ENCODE data around the gene BLOC1S4. TPM values are rescaled to one million over a fixed set of nuclear protein-coding genes. Genes with fewer than 3 reads are reported as not detected.

Gene BLOC1S4
- total RNA-seq, 1 experiment from 2014 or later = 15.7 TPM

DNA sequence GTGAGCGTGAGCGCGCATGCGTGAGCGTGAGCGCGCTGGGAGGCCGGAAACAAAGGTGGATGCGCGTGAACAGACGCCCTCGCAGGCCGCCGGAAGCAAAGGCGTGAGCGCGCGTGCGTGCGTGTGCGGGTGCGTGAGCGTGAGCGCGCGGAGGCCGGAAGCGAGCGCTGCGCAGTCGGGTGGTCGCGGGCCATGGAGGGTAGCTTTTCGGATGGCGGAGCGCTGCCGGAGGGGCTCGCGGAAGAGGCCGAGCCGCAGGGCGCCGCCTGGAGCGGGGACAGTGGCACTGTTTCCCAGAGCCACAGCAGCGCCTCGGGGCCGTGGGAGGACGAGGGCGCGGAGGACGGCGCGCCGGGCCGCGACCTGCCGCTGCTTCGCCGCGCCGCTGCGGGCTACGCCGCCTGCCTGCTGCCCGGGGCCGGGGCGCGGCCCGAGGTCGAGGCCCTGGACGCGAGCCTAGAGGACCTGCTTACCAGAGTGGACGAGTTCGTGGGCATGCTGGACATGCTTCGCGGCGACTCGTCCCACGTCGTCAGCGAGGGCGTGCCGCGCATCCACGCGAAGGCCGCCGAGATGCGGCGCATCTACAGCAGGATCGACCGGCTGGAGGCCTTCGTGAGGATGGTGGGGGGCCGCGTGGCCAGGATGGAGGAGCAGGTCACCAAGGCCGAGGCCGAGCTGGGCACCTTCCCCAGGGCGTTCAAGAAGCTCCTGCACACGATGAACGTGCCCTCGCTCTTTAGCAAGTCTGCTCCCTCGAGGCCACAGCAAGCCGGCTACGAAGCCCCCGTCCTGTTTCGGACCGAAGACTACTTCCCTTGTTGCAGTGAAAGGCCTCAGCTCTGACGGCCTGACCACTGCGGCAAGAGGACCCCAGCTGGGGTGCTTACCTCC, at the start of gene BLOC1S4 (continued):
- TF ChIP-seq, protein P1, sequence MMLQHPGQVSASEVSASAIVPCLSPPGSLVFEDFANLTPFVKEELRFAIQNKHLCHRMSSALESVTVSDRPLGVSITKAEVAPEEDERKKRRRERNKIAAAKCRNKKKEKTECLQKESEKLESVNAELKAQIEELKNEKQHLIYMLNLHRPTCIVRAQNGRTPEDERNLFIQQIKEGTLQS (IDR thresholded peaks at IDR 0.05) = no peak
- TF ChIP-seq SRF (IDR thresholded peaks at IDR 0.05; ENCODE audit: low read depth) (no peak), YY1 (IDR thresholded peaks at IDR 0.05; ENCODE audit: extremely low read depth, insufficient replicate concordance, low read depth, low read length) (no peak), ZFX (IDR thresholded peaks at IDR 0.05) (peak; percentile 96), SIN3A (IDR thresholded peaks at IDR 0.05; ENCODE audit: low read depth) (0 out of 2 replicates have a peak, but pooled peaks have one; percentile 18), CBX3 (IDR thresholded peaks at IDR 0.05; ENCODE audit: low read depth) (no peak), POLR2A (IDR thresholded peaks at IDR 0.05; ENCODE audit: borderline replicate concordance, extremely low read depth, insufficient read depth, insufficient read length) (peak; percentile 32), EZH2 (IDR thresholded peaks at IDR 0.05) (no peak), FOSL1 (IDR thresholded peaks at IDR 0.05; ENCODE audit: low read depth) (no peak)

DNA sequence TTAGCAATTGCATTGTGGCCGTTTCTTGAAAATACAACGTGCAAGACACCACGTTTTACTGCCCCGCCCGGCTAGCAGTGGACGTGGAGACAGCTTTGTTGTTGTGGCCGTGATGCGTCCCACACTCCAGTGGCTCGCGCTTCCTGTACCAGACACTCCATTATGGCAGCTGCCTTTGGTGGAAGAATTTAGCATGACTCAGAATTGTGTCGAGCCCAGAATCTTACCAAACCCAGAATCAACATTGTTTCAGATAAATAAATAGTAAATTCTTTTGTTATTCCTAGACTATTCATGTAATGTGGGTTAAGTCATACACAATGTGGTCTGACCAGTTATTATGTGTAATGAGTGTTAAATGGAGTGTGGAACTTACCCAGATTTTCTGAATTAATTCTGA, 47.6 kb upstream of the BLOC1S4 start:
- H3K4me1 ChIP-seq (ENCODE audit: control insufficient read depth in 1 of 2, insufficient read depth in 2 of 2, low read length in 2 of 2) = peaks cover 0 to 7% of the 10 kb centered on the region in 2 experiments; a peak in 1 of 4 replicates
- no peak overlapping the region for H3K4me2 ChIP-seq (ENCODE audit: low read length)
- POLR2A ChIA-PET = no interaction called here
- no peak overlapping the region for H3K4me3 ChIP-seq (replicated peaks in 1 of 2; ENCODE audit: low read depth in 1 of 2, low read length in 2 of 2)
- H4K20me1 ChIP-seq (ENCODE audit: insufficient read depth) = no peaks in the 10 kb centered on the region
- BruUV-seq (replicated peaks) = no TSS peak
- H3K79me2 ChIP-seq (ENCODE audit: insufficient read depth, low read length) = no peaks in the 10 kb centered on the region
- no peaks in the 10 kb centered on the region for H3K9me3 ChIP-seq (ENCODE audit: control insufficient read depth in 1 of 2, insufficient read depth in 1 of 2, low read depth in 1 of 2, low read length in 2 of 2)
- H3K36me3 ChIP-seq (ENCODE audit: control insufficient read depth in 1 of 2, insufficient read depth in 2 of 2, low read length in 2 of 2) = no peaks in the 10 kb centered on the region
- H3K9ac ChIP-seq (ENCODE audit: low read length) = no peak overlapping the region
- ATAC-seq (no peak), DNase-seq (ENCODE audit: low read depth, low spot score) (no peak)
- RAD21 ChIA-PET (ENCODE audit: low non-redundant PET in 1 of 2, low total read pairs in 2 of 2, uncharacterized antibody in 2 of 2, unreplicated experiment in 2 of 2) = no interaction called here
- intact Hi-C loops (cut with micrococcal nuclease) = no loop called here
- no peaks in the 10 kb centered on the region for H3K9me2 ChIP-seq (ENCODE audit: insufficient read depth)
- CTCF ChIA-PET = no interaction called here
- no peak overlapping the region for H3K27ac ChIP-seq (ENCODE audit: low read depth, low read length)
- H3K27me3 ChIP-seq (ENCODE audit: insufficient read depth, low read length) = no peaks in the 10 kb centered on the region
- no peak overlapping the region for H2AFZ ChIP-seq (ENCODE audit: low read depth, low read length, poor library complexity, severe bottlenecking)
- TF ChIP-seq, protein P2, sequence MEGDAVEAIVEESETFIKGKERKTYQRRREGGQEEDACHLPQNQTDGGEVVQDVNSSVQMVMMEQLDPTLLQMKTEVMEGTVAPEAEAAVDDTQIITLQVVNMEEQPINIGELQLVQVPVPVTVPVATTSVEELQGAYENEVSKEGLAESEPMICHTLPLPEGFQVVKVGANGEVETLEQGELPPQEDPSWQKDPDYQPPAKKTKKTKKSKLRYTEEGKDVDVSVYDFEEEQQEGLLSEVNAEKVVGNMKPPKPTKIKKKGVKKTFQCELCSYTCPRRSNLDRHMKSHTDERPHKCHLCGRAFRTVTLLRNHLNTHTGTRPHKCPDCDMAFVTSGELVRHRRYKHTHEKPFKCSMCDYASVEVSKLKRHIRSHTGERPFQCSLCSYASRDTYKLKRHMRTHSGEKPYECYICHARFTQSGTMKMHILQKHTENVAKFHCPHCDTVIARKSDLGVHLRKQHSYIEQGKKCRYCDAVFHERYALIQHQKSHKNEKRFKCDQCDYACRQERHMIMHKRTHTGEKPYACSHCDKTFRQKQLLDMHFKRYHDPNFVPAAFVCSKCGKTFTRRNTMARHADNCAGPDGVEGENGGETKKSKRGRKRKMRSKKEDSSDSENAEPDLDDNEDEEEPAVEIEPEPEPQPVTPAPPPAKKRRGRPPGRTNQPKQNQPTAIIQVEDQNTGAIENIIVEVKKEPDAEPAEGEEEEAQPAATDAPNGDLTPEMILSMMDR (IDR thresholded peaks at IDR 0.05 in 2 of 3, conservative IDR thresholded peaks at IDR 0.05 in 1 of 3; ENCODE audit: borderline replicate concordance in 1 of 3, insufficient read depth in 1 of 3, low read depth in 2 of 3, low read length in 2 of 3) = no peak
- TF ChIP-seq CEBPB (IDR thresholded peaks at IDR 0.05; ENCODE audit: low read depth) = no peak
- TF ChIP-seq, protein P3, sequence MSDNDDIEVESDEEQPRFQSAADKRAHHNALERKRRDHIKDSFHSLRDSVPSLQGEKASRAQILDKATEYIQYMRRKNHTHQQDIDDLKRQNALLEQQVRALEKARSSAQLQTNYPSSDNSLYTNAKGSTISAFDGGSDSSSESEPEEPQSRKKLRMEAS (IDR thresholded peaks at IDR 0.05) = no peak
